SK-N-SH treated with all-trans-retinoic acid at 6 μM for 48 hours (cell line): ENCODE results near the gene ERN2.

Source experiments
- ATAC-seq: fragments of 200-7000 bp; cut with Tn5 transposase; 3 replicates; pipeline ENCODE4 v1.9.1; 2020; ENCODE audit warnings: mild to moderate bottlenecking, moderate library complexity
- ARNTL ChIP-seq: fragments of 450-650 bp; formaldehyde crosslinking; IDR thresholded peaks from 2 replicates; pipeline ENCODE4 v1.5.0; 2020; ENCODE audit warnings: low read depth, mild to moderate bottlenecking, moderate library complexity, borderline replicate concordance
- BACH2 ChIP-seq: fragments of 250-450 bp; sonication (Bioruptor Pico); IDR thresholded peaks from 2 replicates; pipeline ENCODE4 v1.9.0; 2021; ENCODE audit warnings: mild to moderate bottlenecking, borderline replicate concordance
- CSDC2 ChIP-seq: fragments of 250-450 bp; sonication (Bioruptor Pico); IDR thresholded peaks from 2 replicates; pipeline ENCODE4 v1.5.0; 2020; ENCODE audit warnings: mild to moderate bottlenecking, moderate library complexity
- CSRNP3 ChIP-seq: fragments of 250-450 bp; sonication (Bioruptor Pico); IDR thresholded peaks from 2 replicates; pipeline ENCODE4 v1.5.1; 2021; ENCODE audit warnings: mild to moderate bottlenecking, moderate library complexity
- ESRRG ChIP-seq: fragments of 250-450 bp; sonication (Bioruptor Pico); IDR thresholded peaks from 2 replicates; pipeline ENCODE4 v1.6.1; 2021; ENCODE audit warnings: mild to moderate bottlenecking
- GLIS3 ChIP-seq: fragments of 250-450 bp; sonication (Bioruptor Pico); IDR thresholded peaks from 2 replicates; pipeline ENCODE4 v1.5.0; 2020; ENCODE audit warnings: mild to moderate bottlenecking, moderate library complexity
- OSR1 ChIP-seq: fragments of 250-450 bp; sonication (Bioruptor Pico); IDR thresholded peaks from 2 replicates; pipeline ENCODE4 v1.8.0; 2022; ENCODE audit warnings: moderate library complexity, mild to moderate bottlenecking, inconsistent platforms
- PATZ1 ChIP-seq: fragments of 250-450 bp; sonication (Bioruptor Pico); IDR thresholded peaks from 2 replicates; pipeline ENCODE4 v1.8.0; 2020; ENCODE audit warnings: mild to moderate bottlenecking, moderate library complexity, borderline replicate concordance
- PPARA ChIP-seq: fragments of 250-450 bp; sonication (Bioruptor Pico); IDR thresholded peaks from 2 replicates; pipeline ENCODE4 v1.5.0; 2020; ENCODE audit warnings: mild to moderate bottlenecking, borderline replicate concordance
- SNAI2 ChIP-seq: fragments of 250-450 bp; sonication (Bioruptor Pico); IDR thresholded peaks from 2 replicates; pipeline ENCODE4 v1.5.0; 2020; ENCODE audit warnings: mild to moderate bottlenecking, moderate library complexity
- TOX ChIP-seq: fragments of 250-450 bp; sonication (Bioruptor Pico); IDR thresholded peaks from 2 replicates; pipeline ENCODE4 v1.8.0; 2021; ENCODE audit warnings: mild to moderate bottlenecking, moderate library complexity, borderline replicate concordance
- TSHZ2 ChIP-seq: fragments of 250-450 bp; sonication (Bioruptor Pico); IDR thresholded peaks from 2 replicates; pipeline ENCODE4 v1.5.0; 2020; ENCODE audit warnings: mild to moderate bottlenecking, moderate library complexity
- ZC3H10 ChIP-seq: fragments of 250-450 bp; sonication (Bioruptor Pico); IDR thresholded peaks from 2 replicates; pipeline ENCODE4 v1.5.1; 2021; ENCODE audit warnings: mild to moderate bottlenecking, moderate library complexity
- ZFP3 ChIP-seq: fragments of 250-450 bp; sonication (Bioruptor Pico); IDR thresholded peaks from 2 replicates; pipeline ENCODE4 v1.5.0; 2020; ENCODE audit warnings: mild to moderate bottlenecking, moderate library complexity
- ZFP30 ChIP-seq: fragments of 450-650 bp; formaldehyde crosslinking; IDR thresholded peaks from 2 replicates; pipeline ENCODE4 v1.5.0; 2022; ENCODE audit warnings: mild to moderate bottlenecking, moderate library complexity
- ZNF565 ChIP-seq: fragments of 450-650 bp; formaldehyde crosslinking; conservative IDR thresholded peaks from 2 replicates; pipeline ENCODE4 v1.5.0; 2020; ENCODE audit warnings: low read depth, mild to moderate bottlenecking, moderate library complexity
- ZNF70 ChIP-seq: fragments of 450-650 bp; formaldehyde crosslinking; IDR thresholded peaks from 2 replicates; pipeline ENCODE4 v1.5.0; 2020; ENCODE audit warnings: mild to moderate bottlenecking, moderate library complexity
- ZNF8 ChIP-seq: fragments of 450-650 bp; formaldehyde crosslinking; IDR thresholded peaks from 2 replicates; pipeline ENCODE4 v1.5.0; 2020; ENCODE audit warnings: mild to moderate bottlenecking, moderate library complexity
- TF ChIP-seq, protein P1 (sequence below): fragments of 250-450 bp; sonication (Bioruptor Pico); IDR thresholded peaks from 2 replicates; pipeline ENCODE4 v1.8.0; 2021; ENCODE audit warnings: low read depth, mild to moderate bottlenecking, moderate library complexity, borderline replicate concordance

ERN2 gene

DNA sequence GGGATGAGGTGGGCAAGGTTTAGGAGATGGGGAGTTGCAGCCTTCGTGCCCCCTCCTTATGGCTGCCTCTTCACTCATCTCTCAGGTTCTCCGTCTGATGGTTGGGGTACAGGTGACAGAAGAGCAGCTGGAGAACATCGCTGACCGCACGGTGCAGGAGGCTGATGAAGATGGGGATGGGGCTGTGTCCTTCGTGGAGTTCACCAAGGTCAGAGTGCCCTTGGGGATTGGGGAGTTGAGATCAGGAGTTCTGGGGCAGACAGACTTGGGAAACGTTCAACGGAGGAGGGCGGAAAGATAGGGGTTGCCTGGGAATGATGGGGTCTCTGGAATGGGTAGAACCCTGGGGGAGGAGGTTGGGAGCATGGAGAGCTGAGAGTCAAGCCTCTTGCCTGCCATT lies 44.1 kb upstream of the ERN2 start:
- TF ChIP-seq TSHZ2, result no peak
- no peak for TF ChIP-seq PPARA
- no peak for TF ChIP-seq TOX (CRISPR knock-in tag)
- TF ChIP-seq SNAI2 (CRISPR knock-in tag), result no peak
- no peak for TF ChIP-seq ZNF70 (CRISPR knock-in tag)
- no peak for TF ChIP-seq CSRNP3 (CRISPR knock-in tag)
- no peak for TF ChIP-seq ZC3H10 (CRISPR knock-in tag)
- TF ChIP-seq BACH2 (CRISPR knock-in tag), result no peak
- TF ChIP-seq OSR1 (CRISPR knock-in tag), result no peak
- TF ChIP-seq ESRRG, result no peak
- no peak for TF ChIP-seq ARNTL
- TF ChIP-seq PATZ1 (CRISPR knock-in tag), result no peak
- TF ChIP-seq, protein P1, sequence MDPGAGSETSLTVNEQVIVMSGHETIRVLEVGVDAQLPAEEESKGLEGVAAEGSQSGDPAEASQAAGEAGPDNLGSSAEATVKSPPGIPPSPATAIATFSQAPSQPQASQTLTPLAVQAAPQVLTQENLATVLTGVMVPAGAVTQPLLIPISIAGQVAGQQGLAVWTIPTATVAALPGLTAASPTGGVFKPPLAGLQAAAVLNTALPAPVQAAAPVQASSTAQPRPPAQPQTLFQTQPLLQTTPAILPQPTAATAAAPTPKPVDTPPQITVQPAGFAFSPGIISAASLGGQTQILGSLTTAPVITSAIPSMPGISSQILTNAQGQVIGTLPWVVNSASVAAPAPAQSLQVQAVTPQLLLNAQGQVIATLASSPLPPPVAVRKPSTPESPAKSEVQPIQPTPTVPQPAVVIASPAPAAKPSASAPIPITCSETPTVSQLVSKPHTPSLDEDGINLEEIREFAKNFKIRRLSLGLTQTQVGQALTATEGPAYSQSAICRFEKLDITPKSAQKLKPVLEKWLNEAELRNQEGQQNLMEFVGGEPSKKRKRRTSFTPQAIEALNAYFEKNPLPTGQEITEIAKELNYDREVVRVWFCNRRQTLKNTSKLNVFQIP (CRISPR knock-in tag), result no peak
- no peak for TF ChIP-seq ZNF8
- TF ChIP-seq ZNF565 (CRISPR knock-in tag), result no peak
- no peak for TF ChIP-seq ZFP3
- no peak for TF ChIP-seq GLIS3 (CRISPR knock-in tag)
- no peak for TF ChIP-seq ZFP30
- ATAC-seq, result no peak

- no peak for ATAC-seq
- TF ChIP-seq SNAI2 (CRISPR knock-in tag), result no peak
- no peak for TF ChIP-seq OSR1 (CRISPR knock-in tag)
- no peak for TF ChIP-seq ZNF565 (CRISPR knock-in tag)
- TF ChIP-seq ZC3H10 (CRISPR knock-in tag), result no peak
- TF ChIP-seq PPARA, result no peak
- TF ChIP-seq TSHZ2, result no peak
- TF ChIP-seq ZNF70 (CRISPR knock-in tag), result no peak
- no peak for TF ChIP-seq CSRNP3 (CRISPR knock-in tag)
- no peak for TF ChIP-seq ZFP3
- no peak for TF ChIP-seq CSDC2 (CRISPR knock-in tag)
- TF ChIP-seq GLIS3 (CRISPR knock-in tag), result no peak
- TF ChIP-seq ZFP30, result no peak
Measured at GRCh38 chr16:23755484-23755809, 42.4 kb upstream of the ERN2 start.
